GM19467 (cell line): Measurements from ENCODE around the gene KIF19.
"Not testable (repeated sequence)": the region's sequence is repeated elsewhere in the genome, so short reads cannot be mapped to it uniquely, and the experiment has no call there.

Source experiments
- ATAC-seq: cut with Tn5 transposase; IDR thresholded peaks from one replicate; pipeline ENCODE4 v1.9.1; 2021; ENCODE audit warnings: mild to moderate bottlenecking, moderate library complexity; ENCODE audit not compliant: unreplicated experiment

KIF19 gene, protein sequence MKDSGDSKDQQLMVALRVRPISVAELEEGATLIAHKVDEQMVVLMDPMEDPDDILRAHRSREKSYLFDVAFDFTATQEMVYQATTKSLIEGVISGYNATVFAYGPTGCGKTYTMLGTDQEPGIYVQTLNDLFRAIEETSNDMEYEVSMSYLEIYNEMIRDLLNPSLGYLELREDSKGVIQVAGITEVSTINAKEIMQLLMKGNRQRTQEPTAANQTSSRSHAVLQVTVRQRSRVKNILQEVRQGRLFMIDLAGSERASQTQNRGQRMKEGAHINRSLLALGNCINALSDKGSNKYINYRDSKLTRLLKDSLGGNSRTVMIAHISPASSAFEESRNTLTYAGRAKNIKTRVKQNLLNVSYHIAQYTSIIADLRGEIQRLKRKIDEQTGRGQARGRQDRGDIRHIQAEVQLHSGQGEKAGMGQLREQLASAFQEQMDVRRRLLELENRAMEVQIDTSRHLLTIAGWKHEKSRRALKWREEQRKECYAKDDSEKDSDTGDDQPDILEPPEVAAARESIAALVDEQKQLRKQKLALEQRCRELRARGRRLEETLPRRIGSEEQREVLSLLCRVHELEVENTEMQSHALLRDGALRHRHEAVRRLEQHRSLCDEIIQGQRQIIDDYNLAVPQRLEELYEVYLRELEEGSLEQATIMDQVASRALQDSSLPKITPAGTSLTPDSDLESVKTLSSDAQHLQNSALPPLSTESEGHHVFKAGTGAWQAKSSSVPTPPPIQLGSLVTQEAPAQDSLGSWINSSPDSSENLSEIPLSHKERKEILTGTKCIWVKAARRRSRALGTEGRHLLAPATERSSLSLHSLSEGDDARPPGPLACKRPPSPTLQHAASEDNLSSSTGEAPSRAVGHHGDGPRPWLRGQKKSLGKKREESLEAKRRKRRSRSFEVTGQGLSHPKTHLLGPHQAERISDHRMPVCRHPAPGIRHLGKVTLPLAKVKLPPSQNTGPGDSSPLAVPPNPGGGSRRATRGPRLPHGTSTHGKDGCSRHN

DNA sequence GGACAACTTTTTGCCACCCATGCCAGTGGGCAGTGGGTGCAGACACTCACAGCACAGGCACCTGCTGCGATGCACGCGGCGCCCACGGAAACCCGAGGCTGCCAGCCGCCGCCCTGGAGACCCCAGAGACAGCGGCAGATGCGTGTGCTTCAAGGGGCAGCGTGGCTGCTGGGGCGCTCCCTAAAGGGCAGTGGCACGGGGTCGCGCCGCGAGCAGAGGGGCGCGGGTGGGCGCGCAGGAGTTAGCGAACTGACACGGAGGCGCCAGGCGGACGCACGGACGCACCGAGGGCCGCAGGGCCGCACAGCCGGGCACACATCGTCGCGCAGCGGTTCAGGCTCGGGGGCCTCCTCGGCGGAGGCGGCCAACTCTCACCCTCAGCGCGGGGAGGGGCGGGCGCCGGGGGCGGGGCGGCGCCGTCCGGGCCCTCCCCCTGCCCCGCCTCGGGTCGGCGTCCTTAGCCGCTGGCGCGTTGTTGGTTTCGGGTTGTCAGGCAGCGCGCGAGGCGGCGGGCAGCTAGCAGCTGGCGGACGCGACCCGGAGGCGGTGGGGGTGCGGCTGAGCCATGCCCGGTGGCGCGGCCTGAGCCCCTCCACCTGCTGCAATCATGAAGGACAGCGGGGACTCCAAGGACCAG, at the start of gene KIF19:
TSS of gene KIF19 (plus strand) at position 484 of the 637 bp plus-strand sequence. CDS start at position 608, 124 bp downstream.
- ATAC-seq, result no peak

DNA sequence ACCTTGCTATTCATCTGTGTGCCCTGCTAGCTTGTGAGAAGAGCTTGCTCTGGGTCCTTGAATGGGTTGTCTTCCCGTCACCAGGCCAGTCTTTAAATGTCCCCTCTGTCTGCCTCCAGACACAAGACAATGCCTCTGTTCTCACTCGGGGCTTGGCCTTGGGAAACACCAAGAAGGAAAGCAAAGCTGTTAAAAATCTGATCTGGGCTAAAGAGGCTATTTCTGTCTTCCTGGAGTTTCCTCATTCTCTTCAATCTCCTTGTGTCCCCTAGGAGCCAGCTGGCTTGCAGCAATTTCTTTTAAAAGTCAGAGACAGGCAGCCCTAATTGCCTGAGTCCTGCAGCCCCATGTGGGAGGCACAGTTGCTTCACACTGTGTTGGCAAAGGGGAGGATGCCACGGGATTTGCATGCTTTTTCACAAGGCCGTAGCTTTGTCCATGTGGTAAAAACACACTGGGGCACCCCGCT, 49.5 kb upstream of the KIF19 start:
- ATAC-seq, result no peak

DNA sequence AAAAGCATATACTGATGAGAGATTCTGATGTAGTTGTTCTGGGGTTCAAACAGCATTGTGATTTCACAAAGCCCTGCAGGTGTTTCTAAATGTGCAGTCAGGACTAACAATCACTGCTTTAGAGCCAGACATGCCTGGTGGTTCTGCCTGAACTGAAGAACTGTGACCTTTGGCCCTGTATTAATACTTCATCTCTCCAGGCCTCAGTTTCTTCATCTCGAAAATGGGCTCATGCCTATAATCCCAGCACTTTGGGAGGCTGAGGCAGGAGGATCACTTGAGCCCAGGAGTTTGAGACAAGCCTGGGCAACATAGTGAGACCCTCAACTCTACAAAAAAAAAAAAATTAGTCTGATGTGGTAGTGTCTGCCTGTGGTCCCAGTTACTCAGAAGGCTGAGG, 48.1 kb upstream of the KIF19 start:
- no peak for ATAC-seq

DNA sequence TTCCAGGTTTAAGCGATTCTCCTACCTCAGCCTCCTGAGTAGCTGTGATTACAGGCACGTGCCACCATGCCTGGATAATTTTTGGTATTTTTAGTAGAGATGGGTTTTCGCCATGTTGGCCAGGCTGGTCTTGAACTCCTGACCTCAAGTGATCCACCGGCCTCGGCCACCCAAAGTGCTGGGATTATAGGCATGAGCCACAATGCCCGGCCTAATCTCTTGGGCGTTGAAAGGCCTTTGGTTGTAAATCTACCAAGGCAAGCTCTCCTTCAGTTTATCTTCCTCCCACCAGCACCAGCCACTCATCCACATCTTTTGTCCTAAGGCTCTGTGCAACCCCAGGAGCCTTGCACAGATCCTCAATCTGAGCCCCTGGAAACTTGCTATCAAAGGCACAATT, 46.4 kb upstream of the KIF19 start:
- ATAC-seq, result not testable (repeated sequence)

DNA sequence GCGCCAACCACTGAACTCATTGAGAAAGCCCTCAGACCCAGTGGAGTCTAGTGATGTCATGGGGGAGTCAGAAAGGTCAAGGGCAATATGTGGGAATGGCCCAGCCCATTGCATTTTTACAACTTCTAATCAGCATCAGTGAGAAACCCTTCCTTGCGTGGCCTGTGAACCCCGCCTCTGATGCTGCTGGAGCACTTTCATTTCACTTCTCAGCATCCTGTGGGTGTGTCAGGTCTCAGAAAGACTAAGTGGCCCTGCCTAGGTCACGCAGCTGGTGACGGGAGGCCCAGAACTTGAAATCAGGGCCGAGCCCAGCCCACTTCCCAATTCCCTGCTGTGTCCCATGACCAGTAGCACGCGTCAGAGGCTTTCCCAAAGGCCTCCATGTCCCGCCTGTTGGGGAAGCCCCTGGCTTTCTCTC, 45.9 kb upstream of the KIF19 start:
- ATAC-seq, result no peak

DNA sequence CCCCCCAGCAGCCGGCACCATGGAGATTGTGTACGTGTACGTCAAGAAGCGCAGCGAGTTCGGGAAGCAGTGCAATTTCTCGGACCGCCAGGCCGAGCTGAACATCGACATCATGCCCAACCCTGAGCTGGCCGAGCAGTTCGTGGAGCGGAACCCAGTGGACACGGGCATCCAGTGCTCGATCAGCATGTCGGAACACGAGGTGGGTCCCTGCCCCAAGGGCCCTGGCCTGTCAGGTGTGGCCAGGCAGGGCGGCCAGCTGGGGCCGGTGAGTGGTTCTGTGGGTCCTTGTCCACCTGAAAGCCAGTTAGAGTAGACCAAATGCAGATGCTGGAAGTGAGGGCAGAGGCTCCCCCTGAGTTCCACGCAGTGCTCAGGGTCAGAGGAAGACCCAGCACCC, 44.2 kb upstream of the KIF19 start:
- ATAC-seq, result no peak

DNA sequence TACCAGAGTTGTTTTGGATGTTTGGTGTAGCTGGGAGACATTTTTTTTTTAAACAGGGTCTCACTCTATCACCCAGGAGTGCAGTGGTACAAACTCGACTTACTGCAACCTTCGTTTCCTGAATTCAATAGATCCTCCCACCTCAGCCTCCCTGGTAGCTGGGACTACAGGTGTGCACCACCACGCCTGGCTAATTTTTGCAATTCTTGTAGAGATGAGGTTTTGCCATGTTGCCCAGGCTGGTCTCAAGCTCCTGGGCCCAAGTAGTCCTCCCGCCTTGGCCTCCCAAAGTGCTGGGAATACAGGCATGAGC, 43.8 kb upstream of the KIF19 start:
- ATAC-seq, result not testable (repeated sequence)

DNA sequence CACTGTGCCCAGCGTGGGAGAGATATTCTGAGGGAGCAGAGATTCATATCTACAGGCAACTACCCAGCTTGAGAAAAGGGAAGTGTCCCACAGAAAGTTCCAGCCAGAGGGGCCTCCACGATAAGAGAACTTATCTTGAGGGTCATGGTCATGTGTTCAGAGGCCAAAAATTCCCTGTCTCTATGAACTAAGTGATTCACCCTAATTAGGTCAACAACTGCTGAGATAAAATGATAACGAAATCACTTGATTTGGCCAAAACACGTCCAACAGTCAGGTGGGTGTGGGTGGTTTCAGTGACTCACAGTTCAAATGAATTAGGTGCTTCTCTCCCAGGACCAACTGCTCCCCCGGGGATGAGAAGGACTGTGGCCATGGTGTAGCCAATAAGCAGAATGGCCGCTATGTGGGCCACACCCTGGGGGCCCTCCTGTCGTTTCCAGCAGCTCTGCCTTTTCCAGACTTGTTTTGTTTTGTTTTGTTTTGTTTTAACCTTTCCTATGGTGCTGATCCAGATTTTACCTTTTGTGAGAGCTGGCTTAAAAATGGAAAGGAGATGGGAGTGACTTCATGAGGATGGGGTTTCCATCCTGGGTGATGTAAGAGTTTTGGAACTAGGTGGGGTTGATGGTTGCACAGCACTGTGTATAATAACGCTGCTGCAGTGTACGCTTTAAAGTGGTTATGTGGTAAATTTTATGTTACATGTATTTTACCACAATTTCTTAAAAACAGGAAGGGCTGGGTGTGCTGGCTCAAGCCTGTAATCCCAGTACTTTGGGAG, 43.2 kb upstream of the KIF19 start:
- ATAC-seq, result no peak

DNA sequence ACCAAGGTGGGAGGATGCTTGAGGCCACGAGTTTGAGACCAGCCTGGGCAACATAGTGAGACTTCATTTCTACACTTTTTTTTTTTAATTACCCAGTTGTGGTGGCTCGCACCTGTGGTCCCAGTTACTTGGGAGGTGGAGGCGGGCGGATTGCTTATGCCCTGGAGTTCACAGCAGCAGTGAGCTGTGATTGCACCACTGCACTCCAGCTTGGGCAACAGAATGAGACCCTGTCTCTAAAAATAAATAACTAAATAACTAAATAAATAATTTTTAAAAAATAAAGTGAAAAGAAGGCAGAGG, 42.7 kb upstream of the KIF19 start:
- no peak for ATAC-seq

DNA sequence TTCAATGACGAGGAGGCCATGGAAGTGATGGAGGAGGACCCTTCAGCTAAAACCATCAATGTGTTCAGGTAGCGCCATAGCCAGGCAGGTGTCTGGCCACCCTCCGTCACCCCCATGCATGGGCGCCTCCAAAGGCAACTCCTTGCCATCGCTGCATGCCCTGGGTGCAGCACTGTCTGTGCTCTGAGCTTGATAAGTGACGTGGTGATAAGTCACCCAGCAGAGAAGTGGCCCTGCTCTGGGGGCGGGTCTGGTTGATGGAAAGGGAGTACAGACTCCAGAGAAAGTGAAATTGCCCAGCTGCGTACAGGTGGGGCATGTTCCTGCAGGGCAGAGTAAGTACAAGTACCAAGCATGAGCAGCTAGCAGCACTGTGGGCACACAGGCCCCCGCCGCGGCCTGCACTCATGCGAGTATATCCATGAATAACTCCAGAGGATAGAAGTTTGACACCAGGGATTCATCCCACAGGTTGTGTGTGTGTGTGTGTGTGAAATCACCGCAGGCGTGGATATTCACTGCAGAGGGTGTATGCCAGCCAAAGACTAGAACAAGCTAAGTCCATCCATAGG, 38.9 kb upstream of the KIF19 start:
- ATAC-seq, result no peak

DNA sequence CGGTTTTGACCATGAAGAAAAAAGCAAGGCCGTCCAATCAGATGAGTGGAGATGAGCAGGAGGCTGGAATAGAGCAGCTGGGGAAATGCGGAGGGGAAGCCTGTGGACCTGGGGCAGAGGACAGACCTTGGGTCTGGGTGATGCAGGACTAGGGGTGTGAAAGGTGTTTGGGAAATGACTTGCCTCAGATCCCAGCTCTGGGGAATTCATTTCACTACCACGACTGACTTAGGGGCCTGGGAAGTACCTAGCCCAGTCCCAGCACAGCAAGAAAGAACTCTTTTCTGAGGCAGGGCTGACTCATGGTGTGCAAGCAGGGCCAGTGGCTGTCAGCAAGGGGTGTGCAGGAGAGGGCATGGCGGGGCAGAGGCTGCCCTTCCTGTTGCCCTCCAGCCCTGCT, 37.2 kb upstream of the KIF19 start:
- ATAC-seq, result no peak

DNA sequence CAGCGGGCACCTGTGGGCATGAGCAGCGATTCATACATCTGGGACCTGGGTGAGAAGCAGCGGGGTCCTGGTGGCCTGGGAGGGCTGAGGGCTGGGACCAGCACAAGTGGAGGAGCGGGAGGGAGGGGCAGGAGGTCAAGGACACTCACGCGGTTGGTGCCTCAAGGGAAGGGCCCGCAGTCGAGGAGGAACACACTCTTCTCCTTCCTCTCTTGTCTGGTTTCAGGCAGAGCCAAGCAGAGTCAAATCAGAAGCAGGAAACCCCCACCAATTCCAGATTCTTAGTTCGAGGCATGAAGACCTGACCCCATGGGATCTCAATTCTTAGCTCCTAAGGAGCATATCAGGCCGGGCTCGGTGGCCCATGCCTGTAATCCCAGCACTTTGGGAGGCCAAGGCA, 36.3 kb upstream of the KIF19 start:
- no peak for ATAC-seq

DNA sequence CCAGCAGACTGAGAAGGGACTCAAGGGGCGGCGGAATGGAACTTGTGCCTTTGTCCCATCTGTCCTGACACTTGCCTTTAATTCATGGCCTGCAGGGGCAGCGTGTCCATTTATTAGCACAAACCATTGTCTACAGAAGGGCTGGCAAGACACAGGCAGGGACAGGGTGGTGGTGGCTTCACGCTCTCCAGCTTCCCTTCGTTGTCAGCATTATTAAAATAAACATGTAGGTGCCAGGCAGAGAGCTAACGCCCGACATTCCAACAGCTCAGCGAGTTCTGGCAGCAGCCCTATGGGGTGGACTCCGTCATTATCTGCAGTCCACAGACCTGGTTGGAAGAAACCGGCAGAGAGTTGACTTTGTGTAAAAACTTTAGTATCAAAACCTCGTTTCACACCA, 35.7 kb upstream of the KIF19 start:
- ATAC-seq, result no peak

DNA sequence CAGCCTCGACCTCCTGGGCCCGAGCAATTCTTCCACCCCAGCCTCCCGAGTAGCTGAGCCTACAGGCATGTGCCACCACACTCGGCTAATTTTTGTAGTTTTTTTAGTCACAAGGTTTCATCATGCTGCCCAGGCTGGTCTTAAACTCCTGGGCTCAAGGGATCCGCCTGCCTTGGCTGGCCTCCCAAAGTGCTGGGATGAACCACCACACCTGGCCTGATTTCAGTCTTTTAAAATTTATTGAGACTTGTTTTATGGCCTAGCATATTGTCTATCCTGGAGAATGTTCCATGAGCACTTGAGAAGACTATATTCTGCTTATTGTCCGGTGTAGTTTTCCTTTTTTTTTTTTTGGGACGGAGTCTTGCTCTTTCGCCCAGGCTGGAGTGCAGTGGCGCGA, 33.5 kb upstream of the KIF19 start:
- no peak for ATAC-seq

DNA sequence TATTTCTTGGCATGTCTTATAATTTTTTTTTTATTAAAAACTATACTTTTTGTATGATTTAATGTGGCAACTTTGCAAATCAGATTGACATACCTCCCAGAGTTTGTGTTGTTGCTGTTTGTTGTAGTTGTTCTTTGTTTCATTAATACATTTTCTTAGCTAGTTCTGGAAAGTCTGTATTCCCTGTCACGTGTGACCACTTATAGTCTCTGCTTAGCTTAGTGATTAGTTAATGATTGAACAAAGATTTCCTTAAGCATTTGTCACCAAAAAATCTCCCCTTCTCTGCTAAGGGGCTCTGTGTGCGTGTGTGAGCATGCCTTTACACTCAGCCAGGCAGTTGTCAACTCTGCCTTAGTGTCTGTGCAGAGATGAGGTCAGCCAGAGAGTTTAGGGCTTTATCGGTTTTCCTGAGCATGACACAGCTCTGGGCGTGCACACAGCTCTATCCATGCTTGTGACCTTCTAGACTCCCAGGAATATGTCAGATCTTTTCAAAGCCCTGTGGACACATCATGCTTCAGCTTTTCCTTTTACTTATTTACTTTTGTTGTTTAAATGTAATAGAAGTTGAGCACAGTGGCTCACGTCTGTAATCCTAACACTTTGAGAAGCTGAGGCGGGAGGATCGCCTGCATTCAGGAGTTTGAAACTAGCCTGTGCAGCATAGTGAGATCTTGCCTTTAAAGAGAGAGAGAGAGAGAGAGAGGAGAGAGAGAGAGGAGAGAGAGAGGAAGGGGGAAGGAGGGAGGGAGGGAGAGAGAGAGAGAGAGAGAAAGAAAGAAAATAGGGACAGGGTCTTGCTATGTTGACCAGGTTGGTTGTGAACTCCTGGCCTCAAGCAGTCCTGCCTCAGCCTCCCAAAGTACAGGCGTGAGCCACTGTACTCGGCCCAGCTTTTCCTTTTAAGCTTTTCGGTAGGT, 30.1 kb upstream of the KIF19 start:
- ATAC-seq, result no peak

DNA sequence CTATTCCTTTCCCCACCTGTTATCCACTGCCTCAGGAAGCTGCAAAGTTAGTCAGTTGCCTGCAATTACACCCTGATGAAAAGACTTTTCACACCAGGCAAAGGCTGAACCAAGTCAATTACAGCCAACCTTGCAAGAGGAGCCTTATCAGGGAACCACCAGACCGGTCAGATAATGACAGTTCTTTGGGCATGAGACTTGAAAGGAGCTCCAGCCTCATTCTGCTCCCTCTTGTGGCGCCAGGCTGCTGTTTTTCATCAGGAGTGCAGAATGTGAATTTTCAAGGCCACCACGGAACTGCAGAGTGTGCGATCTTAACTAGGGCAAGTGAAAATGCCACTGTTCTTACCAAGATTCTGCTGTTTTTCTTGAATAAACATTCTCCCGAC, 29.5 kb upstream of the KIF19 start:
- no peak for ATAC-seq

DNA sequence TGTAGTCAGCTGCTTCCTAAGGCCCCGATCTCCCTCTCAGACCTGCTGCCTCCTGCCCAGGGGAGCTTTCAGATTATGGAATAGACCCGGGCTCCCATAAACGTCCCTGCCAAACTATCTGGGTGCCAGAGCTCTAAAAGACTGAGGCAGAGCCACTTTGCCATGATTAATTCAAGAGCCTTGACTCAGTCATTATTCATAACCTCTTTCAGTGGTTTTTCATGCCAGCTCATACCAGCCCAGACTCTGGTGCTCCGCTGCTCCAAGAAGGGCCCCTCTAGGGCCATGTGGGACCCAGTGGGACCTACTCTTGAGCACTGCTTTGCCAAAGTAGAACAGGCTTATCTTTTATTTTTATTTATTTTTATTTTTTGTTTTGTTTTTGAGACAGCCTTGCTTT, 28.1 kb upstream of the KIF19 start:
- no peak for ATAC-seq

DNA sequence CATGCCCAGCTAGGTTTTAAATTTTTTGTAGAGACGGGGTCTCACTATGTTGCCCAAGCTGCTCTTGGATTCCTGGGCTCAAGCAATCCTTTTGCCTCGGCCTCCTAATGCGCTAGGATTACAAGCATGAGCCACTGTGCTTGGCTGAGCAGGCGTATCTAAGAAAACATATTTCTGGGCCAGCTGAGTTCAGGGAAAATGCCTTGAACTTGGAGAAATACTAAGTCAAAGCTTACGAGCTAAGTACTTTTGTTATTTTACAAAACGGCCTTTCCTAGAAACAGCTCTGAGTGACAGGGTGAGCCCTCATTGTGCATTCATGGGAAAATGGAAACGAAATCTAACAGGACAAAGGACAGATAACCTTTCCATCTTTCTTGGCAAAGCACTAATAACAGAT, 27.2 kb upstream of the KIF19 start:
- no peak for ATAC-seq

DNA sequence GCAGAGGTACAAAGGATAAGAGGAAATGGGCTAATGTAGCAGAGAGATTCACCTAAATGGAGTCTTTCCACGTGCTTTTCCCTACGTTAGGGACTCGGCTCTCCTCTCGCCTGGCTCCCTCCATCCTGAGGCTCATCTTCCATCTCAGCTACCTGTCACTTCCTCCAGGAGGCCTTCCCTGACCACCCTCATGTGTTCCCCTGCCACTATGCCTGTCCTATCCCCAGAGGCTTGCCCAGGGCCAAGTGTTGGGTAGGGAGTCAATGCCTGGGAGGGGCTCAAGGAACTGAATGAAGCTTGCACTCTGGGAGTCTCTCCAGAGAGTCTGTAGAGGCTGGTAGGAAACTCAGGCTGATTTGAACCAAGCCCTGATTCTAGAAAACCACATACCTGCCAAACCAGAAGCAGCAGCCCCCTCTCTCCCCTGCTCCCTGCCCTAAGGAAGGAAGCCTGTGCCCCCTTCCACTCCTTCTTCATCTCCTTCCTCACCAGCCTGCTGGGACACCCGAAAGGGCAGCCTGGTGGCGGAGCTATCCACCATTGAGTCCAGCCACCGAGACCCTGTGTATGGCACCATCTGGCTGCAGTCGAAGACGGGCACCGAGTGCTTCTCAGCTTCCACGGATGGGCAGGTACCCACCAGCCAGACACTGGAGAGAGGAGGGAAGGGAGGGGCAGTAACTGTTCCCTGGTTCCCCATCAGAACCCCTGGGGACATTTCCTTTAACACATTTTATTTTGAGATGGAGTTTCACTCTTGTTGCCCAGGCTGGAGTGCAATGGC, 26.6 kb upstream of the KIF19 start:
- no peak for ATAC-seq
